GM18858 (cell line): Measurements from ENCODE around the gene RAD54L.
"Not testable (repeated sequence)": the region's sequence is repeated elsewhere in the genome, so short reads cannot be mapped to it uniquely, and the experiment has no call there.

ENCODE experiments used
- ATAC-seq: cut with Tn5 transposase; IDR thresholded peaks from one replicate; pipeline ENCODE4 v1.9.1; 2021; ENCODE audit not compliant: unreplicated experiment

RAD54L gene

DNA sequence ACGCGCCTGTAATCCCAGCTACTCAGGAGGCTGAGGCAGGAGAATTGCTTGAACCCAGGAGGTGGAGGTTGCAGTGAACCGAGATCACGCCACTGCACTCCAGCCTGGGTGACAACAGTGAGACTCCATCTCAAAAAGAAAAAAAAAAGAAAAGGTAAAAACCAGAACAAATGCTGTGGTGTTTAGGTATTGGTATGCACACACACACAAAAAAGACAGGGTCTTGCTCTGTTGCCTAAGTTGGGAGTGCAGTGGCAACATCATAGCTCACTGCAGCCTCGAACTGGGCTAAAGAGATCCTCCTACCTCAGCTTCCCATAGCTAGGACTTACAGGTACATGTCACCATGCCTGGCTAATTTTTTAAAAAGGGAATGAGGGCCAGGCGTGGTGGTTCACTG lies 71.7 kb downstream of the RAD54L start:
- ATAC-seq = not testable (repeated sequence)

DNA sequence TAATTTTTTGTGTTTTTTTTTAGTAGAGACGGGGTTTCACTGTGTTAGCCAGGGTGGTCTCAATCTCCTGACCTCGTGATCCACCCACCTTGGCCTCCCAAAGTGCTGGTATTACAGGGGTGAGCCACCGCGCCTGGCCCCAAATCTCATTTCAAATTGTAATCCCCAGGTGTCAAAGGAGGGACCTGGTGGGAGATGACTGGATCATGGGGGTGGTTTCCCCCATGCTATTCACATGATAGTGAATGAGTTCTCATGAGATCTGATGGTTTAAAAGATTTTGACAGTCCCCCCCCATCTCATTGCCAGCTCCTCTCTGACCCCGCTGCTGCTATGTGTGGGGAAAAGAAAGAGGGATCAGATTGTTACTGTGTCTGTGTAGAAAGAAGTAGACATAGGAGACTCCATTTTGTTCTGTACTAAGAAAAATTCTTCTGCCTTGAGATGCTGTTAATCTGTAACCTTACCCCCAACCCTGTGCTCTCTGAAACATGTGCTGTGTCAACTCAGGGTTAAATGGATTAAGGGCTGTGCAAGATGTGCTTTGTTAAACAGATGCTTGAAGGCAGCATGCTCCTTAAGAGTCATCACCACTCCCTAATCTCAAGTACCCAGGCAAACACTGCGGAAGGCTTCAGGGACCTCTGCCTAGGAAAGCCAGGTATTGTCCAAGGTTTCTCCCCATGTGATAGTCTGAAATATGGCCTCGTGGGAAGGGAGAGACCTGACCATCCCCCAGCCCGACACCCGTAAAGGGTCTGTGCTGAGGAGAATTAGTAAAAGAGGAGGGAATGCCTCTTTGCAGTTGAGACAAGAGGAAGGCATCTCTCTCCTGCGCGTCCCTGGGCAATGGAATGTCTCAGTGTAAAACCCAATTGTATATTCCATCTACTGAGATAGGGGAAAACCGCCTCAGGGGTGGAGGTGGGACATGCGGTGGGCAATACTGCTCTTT lies 72.7 kb downstream of the RAD54L start:
- not testable (repeated sequence) for ATAC-seq

DNA sequence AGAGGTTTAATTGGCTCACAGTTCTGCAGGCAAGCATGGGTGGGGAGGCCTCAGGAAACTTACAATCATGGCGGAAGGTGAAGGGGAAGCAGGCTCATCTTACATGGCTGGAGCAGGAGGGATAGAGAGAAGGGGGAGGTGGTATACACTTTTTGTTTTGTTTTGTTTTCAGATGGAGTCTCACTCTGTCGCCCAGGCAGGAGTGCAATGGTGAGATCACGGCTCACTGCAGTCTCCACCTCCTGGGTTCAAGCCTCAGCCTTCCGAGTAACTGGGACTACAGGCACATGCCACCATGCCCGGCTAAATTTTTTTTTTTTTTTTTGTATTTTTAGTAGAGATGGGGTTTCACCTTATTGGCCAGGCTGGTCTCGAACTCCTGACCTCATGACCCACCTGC lies 74.6 kb downstream of the RAD54L start:
- not testable (repeated sequence) for ATAC-seq

DNA sequence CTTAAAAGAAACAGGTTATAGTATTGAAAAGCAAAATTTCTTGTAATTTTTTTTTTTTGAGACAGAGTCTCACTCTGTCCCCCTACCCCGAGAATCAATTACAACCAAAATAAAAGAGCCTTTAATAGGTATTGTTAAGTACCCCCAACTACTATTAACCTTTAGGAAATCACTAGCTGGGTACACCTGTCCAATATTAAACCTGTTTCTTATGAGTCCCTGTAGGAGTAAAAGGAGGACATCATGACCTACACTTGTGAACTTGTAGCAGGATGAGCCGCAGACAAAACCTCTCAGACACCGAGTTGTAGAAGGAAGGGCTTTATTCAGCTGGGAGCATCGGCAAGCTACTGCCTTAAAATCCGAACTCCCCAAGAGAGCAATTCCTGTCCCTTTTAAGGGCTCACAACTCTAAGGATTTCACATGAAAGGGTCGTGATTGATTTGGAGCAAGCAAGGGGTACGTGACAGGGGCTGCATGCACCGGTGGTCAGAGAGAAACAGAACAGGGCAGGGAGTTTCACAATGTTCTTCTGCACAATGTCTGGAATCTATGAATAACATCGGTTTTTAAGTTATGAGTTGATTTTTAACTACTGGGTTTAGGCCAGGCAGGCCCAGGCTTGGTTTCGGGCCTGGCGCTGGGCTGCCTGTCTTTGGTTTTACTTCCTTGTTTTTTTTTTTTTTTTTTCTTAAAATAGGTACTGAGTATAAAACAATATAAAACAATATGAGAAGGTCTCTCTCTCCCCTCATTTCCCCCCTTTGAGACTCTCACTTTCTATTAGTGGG lies 77.9 kb downstream of the RAD54L start:
- not testable (repeated sequence) for ATAC-seq
